GM19240 (cell line): ENCODE measurements around the gene TLE4.

ENCODE experiments used
- DNase-seq: peaks from one replicate; pipeline ENCODE4 v3.0.0; 2011; ENCODE audit warnings: low spot score; ENCODE audit not compliant: insufficient read length

Gene TLE4

DNA sequence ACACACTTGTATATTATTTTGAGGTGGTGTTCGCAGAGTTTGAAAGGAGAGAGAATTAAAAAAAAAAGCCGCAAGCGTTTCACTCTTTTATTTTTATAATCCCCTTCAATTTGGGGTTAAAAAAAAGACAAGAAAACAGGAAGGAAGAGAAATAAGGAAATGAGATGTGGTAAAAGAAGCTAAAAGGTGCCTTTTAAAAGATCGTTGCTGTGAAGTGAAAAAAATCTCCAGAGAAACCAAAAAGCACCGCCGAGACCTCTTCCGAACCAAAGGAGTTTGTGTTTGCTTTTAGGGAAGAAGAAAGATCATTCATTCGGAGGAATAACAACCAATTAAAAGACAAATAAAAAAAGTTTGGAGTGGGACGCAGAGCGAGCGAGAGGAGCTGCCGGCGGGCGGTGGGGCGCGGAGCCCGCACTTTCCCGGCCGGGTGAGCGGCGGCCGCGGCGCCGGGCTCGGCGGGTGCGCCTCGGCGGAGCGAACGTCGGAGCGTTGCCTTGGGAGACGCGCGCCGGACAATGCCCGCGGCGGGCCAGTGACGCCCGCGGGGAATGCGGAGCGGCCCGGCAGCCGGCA lies 355 bp downstream of the TLE4 start:
- no peak for DNase-seq

GRCh38 chr9:79572608-79573411 lies 1.0 kb downstream of the TLE4 start:
- no peak for DNase-seq

DNA sequence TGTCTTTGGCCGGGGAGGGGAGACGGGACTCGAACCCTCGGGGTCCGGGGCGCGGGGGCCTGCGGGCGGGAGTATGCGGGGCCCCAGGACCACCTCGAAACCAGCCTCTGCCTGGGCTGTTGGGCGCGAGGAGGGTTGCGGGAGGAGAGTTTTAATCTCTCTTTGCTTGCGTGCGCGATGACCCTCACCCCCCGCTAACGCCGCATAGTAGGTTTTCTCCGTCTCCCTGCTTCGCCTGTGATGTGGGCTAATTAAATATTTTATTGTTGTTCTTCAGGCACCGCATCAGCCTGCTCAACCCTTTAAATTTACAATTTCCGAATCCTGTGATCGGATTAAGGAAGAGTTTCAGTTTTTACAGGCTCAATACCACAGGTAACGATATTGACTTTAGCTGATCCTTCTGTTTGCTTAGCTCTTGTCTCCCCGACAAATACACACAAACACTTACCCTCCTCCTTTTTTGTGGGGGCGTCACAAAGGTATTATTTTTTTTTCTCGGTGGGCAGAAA lies 1.7 kb downstream of the TLE4 start:
- no peak for DNase-seq

- no peak for DNase-seq
These were observed 2.4 kb downstream of the TLE4 start for GRCh38 chr9:79574136-79574535.

GRCh38 chr9:79574781-79575180 lies 3.0 kb downstream of the TLE4 start:
- no peak for DNase-seq

- DNase-seq, result no peak
These were observed 3.8 kb downstream of the TLE4 start for GRCh38 chr9:79575547-79575946.

DNA sequence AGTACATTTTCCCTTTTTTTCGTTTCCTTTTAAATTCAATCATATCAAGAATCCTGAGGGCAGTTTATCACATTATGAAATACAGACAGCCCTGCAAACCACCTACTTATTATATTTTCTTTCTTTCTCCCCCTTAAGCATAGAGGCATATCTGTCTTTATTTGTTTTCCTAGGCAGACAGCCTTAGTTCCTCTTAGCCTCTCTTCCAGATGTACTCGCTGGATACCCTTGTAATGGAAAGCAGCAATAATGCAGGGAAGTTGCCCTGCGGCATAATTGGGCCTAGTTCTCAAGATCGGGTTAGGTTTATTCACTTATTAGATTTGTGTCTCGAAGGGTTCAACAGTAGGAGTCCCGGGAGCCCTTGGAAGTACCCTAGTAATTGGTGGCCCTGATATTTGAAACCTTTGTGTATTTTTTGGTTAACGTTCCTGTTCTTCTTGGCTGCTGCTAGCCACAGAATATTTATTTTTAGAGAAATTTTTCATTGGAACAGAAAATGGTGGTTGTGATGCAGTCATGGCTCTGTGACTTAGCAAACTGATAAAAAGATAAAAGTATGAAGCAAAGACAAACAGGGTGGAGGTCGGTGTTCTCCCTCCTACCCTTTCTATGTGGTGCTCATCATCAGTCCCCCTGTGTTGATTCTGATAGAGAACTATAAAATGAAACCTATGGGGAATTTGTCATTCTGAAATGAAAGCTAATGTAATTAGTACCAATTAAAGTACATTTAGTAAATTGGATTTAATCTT lies 6.4 kb downstream of the TLE4 start:
- DNase-seq, result no peak

- no peak for DNase-seq
These were observed 7.1 kb downstream of the TLE4 start for GRCh38 chr9:79578891-79579290.

- no peak for DNase-seq
These were observed 7.9 kb downstream of the TLE4 start for GRCh38 chr9:79579624-79580023.

DNA sequence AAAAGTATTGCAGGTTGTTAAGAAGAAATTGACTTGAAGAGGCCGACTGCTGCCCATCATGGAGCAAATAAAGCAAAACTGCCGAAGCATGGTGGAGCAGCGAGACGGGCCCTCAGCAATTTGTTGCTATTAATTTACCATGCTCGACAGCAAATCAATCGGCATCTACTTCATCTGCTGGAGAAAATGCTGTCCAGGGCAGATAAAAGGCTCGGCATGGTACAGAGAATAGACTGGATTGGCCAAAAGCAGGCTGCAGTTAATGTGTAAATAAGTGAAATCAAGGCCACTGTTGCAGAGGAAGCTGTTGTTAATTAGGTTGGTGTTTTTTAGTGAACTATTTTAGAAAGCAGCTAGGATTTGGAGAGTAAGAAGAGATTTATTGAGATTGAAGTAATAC lies 8.3 kb downstream of the TLE4 start:
- DNase-seq, result no peak

GRCh38 chr9:79581388-79581787 lies 9.6 kb downstream of the TLE4 start:
- no peak for DNase-seq

DNA sequence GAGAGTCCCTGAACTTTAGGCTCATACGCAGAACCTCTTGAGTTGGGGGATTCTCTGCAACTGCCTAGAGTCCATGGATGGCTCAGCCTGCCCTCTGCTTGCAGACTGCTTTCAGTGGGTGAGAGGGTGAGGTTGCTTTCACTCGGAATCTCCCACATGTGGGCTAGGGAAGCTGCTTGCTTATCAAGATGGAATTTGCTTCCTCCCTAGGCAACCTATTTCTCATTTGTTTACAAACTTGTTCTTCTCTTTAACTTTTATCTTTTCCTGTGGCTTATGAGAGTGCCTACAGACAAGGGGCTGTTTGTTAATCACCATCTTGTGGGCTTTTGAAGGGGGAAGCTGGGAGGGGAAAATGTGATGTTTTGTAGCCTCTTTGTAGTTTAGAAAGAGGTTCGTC lies 10.0 kb downstream of the TLE4 start:
- DNase-seq, result no peak

GRCh38 chr9:79583952-79584654 lies 12.3 kb downstream of the TLE4 start:
- no peak for DNase-seq

DNA sequence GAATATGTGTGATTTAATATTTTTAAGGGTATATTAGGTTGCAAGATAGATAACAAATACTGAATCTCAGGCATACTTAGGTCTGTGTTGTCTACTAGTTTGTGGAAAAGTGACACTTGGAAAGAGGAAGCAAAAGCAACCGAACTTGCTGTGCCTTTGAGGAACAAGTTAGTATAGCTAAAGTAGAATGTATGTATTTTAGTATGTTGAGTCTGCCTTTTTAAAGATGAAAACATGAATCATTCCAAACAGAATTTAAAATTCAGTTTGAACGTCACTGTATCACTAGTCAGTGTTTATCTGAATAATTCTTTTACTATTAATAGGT lies 12.9 kb downstream of the TLE4 start:
- no peak for DNase-seq

- DNase-seq, result no peak
These were observed 16.9 kb downstream of the TLE4 start for GRCh38 chr9:79588488-79589223.

GRCh38 chr9:79591458-79591857 lies 19.7 kb downstream of the TLE4 start:
- no peak for DNase-seq

DNA sequence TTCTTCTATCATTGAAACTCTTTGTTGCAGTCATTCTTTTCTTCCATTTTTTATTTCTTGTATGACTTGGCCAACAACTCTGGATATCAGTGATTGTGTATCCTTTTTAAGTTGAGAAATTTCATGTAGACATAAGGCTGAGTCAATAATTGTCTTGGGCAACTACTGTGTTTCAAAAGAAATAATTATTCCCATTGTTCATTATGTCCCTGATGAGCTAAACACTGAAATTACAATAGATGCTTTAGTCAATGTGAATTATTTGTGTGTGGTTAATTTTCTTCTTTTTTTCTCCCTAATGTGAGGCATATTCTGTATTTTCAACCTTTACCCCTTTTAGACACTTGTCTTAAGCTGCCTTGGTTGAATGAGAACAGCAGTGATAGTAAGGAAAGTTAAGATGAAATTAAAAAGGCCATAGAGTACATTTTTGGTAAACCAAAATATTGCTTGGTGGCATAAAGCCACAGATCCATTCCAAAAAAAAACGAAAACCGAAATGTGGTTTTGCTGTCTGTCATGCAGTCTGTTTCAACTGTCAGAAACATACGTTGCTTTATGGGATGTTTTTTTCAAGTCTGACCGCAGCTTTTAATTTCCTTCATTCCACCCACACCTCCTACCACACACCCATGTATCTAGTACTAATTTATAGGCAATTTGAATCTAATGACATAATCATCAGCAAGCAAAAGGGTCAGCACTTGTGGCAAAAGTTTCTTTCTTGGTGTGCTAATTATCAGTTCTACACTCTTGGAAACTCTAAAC lies 21.1 kb downstream of the TLE4 start:
- DNase-seq, result no peak

- DNase-seq, result no peak
These were observed 27.0 kb downstream of the TLE4 start for GRCh38 chr9:79598562-79599345.

GRCh38 chr9:79600466-79600865 lies 28.7 kb downstream of the TLE4 start:
- DNase-seq, result no peak
